Ascending aorta (tissue), 2 donors: ENCODE measurements around the gene FZR1. TPM values are rescaled to one million over a fixed set of nuclear protein-coding genes. Genes with fewer than 3 reads are reported as not detected.
"Not testable (repeated sequence)": the region's sequence is repeated elsewhere in the genome, so short reads cannot be mapped to it uniquely, and the experiment has no call there.

Source experiments
- DNase-seq, 2 donors: peaks; one replicate each; pipeline ENCODE4 v3.0.0-alpha.2; 2019; ENCODE audit warnings: low spot score in 2 of 2
- H3K27ac ChIP-seq, 2 donors: fragments of 200-600 bp; sonication (generic); one replicate each; pipeline ENCODE4 v1.5.1; 2016 to 2017; ENCODE audit warnings: mild to moderate bottlenecking in 1 of 2
- H3K27me3 ChIP-seq: fragments of 200-600 bp; sonication (generic); one replicate; pipeline ENCODE4 v1.5.1; 2017
- H3K36me3 ChIP-seq, 2 donors: fragments of 200-600 bp; sonication (generic); one replicate each; pipeline ENCODE4 v1.5.1; 2016
- H3K4me1 ChIP-seq, 2 donors: fragments of 200-600 bp; sonication (generic); one replicate each; pipeline ENCODE4 v1.5.1; 2016 to 2017; ENCODE audit warnings: mild to moderate bottlenecking in 1 of 2
- H3K4me3 ChIP-seq, 2 donors: fragments of 200-600 bp; sonication (generic); one replicate each; pipeline ENCODE4 v1.5.1; 2016 to 2017; ENCODE audit warnings: mild to moderate bottlenecking in 1 of 2
- H3K9me3 ChIP-seq, 2 donors: fragments of 200-600 bp; sonication (generic); one replicate each; pipeline ENCODE4 v1.5.1; 2016
- intact Hi-C: fragments of 100-400 bp; cut with DNase I; formaldehyde crosslinking; loops from one replicate; pipeline ENCODE4 v1.15.1; 2023
- total RNA-seq: library from RNA; depleted of rRNA; stranded (reverse); fragments of >200 nt; gene quantifications from one replicate; pipeline ENCODE4 v1.1.0, GENCODE V29; 2016
- TF ChIP-seq, protein P1 (sequence below), 3 experiments: fragments of 200-600 bp in 2 of 3; fragments of 450-650 bp in 1 of 3; sonication (generic) in 2 of 3; IDR thresholded peaks; one replicate each; pipeline ENCODE4 v1.5.1; 2016 to 2019; ENCODE audit warnings: antibody characterized with exemption in 3 of 3, mild to moderate bottlenecking in 1 of 3, moderate library complexity in 1 of 3

Gene FZR1
- total RNA-seq, 1 donor from 2014 or later, result 56.8 TPM

DNA sequence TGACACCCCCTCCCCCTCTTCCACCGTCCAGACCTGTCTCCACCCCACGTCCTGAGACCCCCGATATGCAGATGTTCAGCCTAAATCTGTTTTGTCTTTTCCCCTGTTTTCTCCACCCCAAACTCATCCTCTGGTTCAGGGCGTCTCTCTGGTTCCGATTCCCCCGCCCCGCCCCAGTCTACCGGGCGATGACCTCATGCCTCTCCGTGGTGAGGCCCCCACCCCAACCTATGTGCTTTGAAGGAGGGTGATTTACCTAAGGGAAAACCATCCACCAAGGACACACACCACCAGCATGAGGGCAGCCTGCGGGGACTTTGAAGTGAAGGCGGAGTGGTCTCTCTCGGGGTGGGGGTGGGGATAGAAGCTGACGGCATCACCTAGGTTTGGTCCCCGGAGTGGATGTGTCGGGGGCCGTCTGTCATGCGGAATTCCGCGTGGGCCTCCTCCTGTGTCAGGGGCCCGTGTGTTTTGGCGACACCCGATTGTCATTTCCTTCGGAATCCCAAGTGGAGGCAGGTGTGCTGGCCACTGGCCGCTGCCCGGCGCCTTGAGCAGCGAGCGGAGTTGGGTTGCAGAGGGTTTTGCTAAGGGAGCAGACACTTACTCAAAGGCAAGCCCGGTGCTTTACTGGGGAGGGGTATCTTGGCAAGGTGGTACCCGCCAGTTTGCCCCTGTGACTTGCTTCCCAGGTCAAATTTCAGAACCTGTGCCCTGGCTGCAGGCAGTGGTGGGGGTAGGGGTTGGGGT lies 1.4 kb downstream of the FZR1 start:
- Histone ChIP-seq H3K36me3 (peaks cover 0 to 12% of the 10 kb centered on the region in 2 donors), H3K27ac (peak overlapping the region in 1 of 2 donors; percentile 80), H3K4me1 (peaks cover 5 to 10% of the 10 kb centered on the region in 2 donors), H3K27me3 (no peaks in the 10 kb centered on the region), H3K9me3 (no peaks in the 10 kb centered on the region), H3K4me3 (peak overlapping the region; percentile 90 to 100)
- TF ChIP-seq, protein P1, sequence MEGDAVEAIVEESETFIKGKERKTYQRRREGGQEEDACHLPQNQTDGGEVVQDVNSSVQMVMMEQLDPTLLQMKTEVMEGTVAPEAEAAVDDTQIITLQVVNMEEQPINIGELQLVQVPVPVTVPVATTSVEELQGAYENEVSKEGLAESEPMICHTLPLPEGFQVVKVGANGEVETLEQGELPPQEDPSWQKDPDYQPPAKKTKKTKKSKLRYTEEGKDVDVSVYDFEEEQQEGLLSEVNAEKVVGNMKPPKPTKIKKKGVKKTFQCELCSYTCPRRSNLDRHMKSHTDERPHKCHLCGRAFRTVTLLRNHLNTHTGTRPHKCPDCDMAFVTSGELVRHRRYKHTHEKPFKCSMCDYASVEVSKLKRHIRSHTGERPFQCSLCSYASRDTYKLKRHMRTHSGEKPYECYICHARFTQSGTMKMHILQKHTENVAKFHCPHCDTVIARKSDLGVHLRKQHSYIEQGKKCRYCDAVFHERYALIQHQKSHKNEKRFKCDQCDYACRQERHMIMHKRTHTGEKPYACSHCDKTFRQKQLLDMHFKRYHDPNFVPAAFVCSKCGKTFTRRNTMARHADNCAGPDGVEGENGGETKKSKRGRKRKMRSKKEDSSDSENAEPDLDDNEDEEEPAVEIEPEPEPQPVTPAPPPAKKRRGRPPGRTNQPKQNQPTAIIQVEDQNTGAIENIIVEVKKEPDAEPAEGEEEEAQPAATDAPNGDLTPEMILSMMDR (IDR thresholded peaks at IDR 0.05), result no peak
- intact Hi-C loops, result loop anchor here (5.0 to 10.0 kb wide), 4 partner anchors 50 to 737 kb away; partner anchors contain the start of genes HMG20B, MFSD12, TBXA2R and YJU2
- no peak for DNase-seq

DNA sequence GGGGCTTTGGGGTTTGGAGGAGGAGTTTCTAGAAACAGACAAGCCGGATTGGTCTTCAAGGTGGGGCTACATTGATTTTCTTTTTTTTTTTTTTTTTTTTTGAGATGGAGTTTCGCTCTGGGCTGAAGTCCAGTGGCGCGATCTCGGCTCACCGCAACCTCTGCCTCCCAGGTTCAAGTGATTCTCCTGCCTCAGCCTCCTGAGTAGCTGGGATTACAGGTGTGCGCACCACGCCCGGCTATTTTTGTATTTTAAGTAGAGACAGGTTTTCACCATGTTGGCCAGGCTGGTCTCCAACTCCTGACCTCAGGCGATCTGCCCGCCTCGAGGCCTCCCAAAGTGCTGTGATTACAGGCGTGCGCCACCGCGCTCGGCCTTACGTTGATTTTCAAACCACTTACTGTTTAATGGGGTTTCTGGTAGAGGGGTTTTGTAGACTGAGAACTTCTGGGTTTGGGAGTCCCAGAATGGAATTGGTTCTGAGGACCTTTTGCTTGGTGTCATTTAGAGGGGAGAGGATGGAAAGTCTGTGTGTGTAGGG lies 2.1 kb downstream of the FZR1 start:
- not testable (repeated sequence) for DNase-seq, H3K4me1 ChIP-seq, H3K27me3 ChIP-seq, H3K9me3 ChIP-seq, H3K27ac ChIP-seq
- H3K36me3 ChIP-seq, result peaks cover 0 to 12% of the 10 kb centered on the region in 2 donors
- intact Hi-C loops, result loop anchor here (5.0 to 10.0 kb wide), 4 partner anchors 49 to 737 kb away; partner anchors contain the start of genes HMG20B, MFSD12, TBXA2R and YJU2
- H3K4me3 ChIP-seq, result peak overlapping the region; percentile 90 to 100

DNA sequence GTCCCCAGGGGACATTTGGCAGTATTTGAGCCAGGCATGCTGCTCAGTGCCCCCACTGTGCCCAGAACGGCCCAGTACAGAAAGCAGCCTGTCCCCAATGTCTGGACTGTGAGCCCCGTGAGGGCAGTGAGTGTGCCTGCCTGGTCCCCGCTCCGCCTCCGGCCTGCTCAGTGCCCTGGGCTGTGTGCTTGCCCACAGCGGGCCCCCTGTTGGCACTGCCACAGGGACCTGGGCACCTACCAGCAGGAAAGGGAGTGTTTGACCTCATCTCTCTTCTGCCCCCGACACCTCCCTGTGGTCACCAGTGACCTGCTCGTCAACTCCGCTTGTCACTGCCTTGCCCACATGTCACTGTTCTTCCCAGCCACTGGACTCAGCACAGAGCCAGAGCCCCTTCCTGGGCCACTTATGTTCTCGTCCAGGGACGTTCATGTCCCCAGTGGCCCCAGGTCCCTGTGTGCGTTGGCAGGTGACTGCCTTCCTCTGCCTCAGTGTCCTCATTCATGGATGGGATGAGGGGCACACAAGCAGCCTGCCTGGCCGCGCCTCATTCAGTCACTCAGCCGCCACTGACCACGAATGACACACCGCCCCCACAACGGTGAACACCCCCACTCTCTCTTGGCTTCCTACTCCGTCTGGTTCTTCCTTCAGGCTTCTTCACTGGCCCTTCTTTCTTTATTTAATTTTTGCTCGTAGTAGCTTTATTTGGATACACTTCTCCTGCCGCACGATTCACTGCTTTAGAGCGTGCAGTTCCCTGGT lies 2.8 kb downstream of the FZR1 start:
- H3K27ac ChIP-seq, result no peak overlapping the region
- H3K9me3 ChIP-seq, result no peaks in the 10 kb centered on the region
- H3K36me3 ChIP-seq, result peaks cover 0 to 12% of the 10 kb centered on the region in 2 donors
- TF ChIP-seq, protein P1 (IDR thresholded peaks at IDR 0.05), result no peak
- H3K4me1 ChIP-seq, result peaks cover 5 to 10% of the 10 kb centered on the region in 2 donors
- no peak for DNase-seq
- no peaks in the 10 kb centered on the region for H3K27me3 ChIP-seq
- intact Hi-C loops, result loop anchor here (5.0 to 10.0 kb wide), 4 partner anchors 48 to 736 kb away; partner anchors contain the start of genes HMG20B, MFSD12, TBXA2R and YJU2
- no peak overlapping the region for H3K4me3 ChIP-seq

DNA sequence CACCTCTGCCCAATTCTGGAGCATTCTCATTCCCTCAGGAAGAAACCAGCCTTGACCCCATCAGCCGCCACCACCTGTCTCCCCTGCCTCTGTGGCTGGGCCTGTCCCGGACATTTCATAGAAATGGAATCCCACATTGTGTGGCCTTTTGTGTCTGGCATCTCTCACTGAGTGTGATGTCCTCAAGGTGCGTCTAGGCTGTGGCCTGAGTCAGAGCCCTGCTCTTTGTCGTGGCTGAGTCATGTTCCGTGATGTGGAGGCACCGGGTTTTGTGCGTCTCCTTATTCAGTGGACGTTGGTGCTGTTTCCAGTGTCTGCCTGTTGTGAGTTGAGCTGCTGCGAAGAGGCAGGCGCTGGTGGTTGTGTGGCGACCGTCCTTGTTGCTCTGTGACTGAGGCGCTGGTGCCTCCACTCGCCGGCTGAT lies 3.5 kb downstream of the FZR1 start:
- DNase-seq, result no peak
- intact Hi-C loops, result loop anchor here (5.0 to 10.0 kb wide), 4 partner anchors 48 to 735 kb away; partner anchors contain the start of genes HMG20B, MFSD12, TBXA2R and YJU2
- no peak overlapping the region for H3K27ac ChIP-seq
- TF ChIP-seq, protein P1 (IDR thresholded peaks at IDR 0.05), result no peak
- no peak overlapping the region for H3K4me3 ChIP-seq
- peaks cover 5 to 10% of the 10 kb centered on the region in 2 donors for H3K4me1 ChIP-seq
- no peaks in the 10 kb centered on the region for H3K9me3 ChIP-seq
- H3K27me3 ChIP-seq, result no peaks in the 10 kb centered on the region
- H3K36me3 ChIP-seq, result peaks cover 0 to 12% of the 10 kb centered on the region in 2 donors

DNA sequence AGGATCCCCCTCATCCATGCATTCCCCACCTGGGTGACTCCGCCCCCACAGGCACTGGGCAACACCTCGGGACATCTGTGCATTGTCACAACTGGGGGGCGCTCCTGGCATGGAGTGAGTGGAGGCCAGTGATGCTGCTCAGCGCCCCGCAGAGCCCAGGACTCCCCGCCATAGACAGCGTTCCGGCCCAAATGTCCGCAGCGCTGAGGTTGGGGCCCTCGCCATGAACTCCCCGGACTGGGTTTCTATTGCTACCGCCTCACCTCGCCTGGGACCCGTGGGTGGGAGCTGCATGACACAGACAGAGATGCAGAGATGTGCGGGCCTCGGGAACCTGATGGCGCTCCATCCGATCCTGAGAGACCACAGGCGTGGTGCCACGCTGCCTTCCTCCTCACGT lies 4.6 kb downstream of the FZR1 start:
- no peak overlapping the region for H3K27ac ChIP-seq
- peaks cover 5% of the 10 kb centered on the region in 2 donors for H3K4me1 ChIP-seq
- no peak overlapping the region for H3K4me3 ChIP-seq
- intact Hi-C loops, result no loop called here
- no peaks in the 10 kb centered on the region for H3K9me3 ChIP-seq
- peaks cover 0 to 12% of the 10 kb centered on the region in 2 donors for H3K36me3 ChIP-seq
- H3K27me3 ChIP-seq, result no peaks in the 10 kb centered on the region
- TF ChIP-seq, protein P1 (IDR thresholded peaks at IDR 0.05), result no peak
- no peak for DNase-seq
